Activated T-helper 1 cell treated with Interleukin-2 at 50 U/mL for 16 hours (primary cell): ENCODE measurements around the gene NCBP3.
"Not testable (repeated sequence)": the region's sequence is repeated elsewhere in the genome, so short reads cannot be mapped to it uniquely, and the experiment has no call there.

Experiments
- DNase-seq: peaks from one replicate; pipeline ENCODE4 v3.0.0-alpha.2; 2020; ENCODE audit warnings: low read depth

NCBP3 gene

DNA sequence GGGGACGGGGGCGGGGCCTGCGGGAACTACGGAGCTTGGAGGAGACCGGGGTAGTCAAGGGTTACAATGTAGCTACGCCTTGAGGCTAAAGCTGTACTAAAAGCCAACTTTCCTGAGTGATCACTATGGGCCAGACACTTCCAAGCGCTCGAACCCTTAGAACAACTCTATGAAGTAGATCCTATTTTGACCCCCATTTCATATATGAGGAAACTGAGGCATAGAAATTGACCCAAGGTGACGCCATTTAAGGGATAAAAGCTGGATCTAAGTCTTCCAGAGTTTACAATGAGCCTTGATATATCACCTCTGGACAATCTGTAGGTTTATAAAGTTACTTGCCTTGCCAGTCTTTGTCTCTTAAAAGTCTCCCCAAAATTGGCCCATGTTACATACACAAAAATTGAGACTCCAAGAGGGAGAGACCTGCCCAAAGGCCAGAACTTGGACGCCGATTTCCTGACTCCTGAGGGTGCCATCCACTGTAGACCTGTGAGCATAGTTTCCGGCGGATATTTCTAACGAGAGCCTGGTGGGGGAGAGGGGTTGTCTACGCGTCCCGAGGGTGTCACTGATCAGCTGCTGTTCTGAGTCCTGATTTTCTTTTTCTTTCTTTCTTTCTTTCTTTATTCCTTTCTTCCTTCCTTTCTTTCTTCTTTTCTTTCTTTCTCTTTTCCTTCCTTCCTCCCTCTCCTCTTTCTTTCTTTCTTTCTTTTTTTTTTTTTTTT, 555 bp upstream of the NCBP3 start:
- DNase-seq = no peak

DNA sequence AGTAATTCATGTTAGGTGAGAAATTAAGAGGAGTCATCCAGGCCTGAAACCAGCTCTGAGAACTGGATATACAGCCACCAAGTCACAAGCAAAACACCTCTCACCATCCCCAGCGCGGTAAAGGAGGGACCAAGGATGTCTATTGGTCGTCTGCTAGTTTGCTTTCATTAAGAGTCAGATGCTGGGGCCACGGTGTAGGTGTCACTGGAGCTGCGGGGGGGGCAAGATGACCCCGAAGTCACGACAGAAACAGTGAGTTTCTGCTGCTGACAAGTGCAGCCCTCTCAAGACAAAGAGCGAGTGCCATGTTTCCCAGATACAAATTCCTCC, 790 bp downstream of the NCBP3 start:
- DNase-seq = no peak

DNA sequence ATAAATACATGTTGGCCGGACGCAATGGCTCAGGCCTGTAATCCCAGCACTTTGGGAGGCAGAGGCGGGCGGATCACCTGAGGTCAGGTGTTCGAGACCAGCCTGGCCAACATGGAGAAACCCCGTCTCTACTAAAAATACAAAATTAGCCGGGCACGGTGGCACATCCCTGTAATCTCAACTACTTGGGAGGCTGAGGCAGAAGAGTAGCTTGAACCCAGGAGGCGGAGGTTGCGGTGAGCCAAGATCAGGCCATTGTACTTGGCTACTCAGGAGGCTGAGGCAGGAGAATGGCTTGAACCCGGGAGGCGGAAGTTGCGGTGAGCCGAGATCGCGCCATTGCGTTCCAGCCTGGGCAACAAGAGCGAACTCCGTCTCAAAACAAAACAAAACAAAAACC, 1.5 kb downstream of the NCBP3 start:
- DNase-seq = not testable (repeated sequence)

DNA sequence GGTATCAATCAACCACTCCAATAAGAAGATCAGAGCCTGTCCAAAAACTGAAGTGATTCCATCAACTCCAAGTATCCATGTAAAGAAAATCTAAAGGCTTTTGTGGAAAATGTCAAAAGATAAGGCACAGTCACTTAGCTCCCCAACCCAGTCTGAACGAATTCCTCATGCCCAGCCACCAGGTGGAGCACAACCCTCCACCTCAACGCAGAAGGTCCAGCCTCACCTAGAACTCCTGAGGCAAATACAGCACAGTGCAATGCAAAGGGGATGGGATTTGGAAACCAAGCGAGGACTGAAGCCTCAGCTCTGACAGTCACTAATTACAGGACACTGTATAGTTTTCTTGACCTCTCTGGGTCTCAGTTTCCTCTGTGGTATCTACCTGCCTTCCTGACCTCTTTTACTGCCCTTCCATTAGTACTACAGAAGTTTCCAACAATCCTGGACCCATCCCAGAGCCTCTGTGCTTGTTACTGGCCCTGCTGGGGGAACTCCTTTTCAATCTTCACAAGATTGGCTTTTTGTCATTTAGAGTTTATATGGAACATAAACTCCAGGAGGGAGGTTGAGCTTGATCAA, 2.0 kb downstream of the NCBP3 start:
- peak; percentile 25 for DNase-seq

DNA sequence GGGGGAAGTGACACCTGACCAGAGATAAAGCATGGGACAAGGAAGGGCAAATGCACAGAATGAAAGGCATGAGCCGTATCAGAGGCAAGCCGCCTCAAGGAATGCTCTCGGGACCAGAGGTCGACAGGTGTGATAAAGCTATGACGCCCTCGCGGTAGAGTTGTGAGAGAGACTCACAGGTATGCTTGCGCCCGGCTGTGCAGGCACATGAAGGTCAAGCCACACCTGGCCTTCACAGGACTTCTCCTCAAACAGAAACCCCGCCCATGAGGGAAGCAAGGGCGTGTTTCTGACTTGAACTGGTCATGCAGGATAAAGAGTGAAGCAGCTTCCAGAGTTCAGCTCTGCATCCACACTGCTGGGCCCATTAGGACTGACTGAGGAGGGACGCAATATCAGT, 7.8 kb downstream of the NCBP3 start:
- no peak for DNase-seq

DNA sequence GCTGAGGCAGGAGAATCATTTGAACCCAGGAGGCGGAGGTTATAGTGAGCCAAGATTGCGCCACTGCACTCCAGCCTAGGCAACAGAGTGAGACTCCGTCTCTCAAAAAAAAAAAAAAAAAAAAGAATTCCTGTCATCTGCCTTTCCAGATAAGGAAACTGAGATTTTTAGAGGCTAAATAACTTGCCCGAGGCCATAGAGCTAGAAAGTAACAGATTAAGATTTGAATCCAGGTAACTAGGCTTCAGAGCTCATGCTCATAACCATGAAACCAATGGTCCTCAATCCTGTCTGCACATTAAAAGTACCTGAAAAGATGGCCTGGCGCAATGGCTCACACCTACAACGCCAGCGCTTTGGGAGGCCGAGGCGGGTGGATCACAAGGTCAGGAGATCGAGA, 9.5 kb downstream of the NCBP3 start:
- DNase-seq = no peak

DNA sequence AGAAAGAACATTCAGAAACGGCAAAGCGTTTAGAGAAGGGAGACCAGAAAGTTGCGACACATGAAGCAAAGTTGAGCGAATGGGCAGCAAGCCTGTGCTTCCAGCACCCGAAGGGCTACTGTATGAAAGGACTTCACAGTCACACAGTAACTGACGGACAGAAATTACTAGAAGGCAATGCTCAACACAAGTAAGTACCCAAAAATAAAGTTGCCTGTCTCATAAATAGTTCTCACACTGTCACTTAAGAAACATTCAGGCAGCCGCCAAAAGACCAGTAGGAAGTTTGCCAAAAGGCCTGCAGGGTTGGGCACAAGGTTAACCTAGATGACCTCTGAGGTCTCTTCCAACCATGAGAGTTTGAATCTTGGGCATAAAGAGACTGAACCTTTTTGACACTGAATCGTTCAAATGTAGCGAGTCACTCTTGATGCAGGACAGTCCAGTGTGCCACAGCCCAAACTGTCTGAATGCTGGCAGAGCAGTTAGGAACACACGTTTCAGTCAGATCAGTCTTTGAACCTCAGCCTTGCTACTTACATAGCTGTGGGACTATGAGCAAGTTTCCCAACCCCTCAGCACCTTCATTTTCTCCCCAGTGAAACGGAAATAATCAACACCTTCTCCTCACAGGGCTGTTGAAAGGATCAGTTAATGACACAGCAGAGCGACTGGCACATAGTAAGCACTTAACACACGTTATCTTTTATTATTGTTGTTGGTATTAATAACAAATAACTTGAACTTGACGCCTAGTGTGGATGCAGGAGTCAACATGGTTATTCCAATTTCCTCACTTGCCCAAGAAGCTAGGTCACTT, 10.4 kb downstream of the NCBP3 start:
- no peak for DNase-seq

DNA sequence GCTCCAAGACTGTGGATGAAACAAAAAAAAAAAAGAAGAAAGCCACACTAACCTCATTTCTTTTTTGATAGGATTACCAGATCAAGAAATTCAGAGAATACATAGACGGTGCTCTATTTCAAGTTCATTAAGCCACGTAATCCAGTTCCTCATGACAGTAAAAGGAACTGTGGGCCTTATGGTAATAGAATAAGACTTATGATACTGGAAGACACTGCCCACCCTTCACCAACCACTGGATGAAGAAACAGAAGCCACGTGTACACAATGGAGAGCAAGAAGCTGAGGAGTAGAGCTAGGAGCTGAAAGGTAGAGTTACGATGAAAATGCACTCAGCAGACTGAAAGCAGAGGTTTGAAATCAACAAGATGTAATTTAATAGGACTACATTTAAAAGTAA, 11.2 kb downstream of the NCBP3 start:
- no peak for DNase-seq

DNA sequence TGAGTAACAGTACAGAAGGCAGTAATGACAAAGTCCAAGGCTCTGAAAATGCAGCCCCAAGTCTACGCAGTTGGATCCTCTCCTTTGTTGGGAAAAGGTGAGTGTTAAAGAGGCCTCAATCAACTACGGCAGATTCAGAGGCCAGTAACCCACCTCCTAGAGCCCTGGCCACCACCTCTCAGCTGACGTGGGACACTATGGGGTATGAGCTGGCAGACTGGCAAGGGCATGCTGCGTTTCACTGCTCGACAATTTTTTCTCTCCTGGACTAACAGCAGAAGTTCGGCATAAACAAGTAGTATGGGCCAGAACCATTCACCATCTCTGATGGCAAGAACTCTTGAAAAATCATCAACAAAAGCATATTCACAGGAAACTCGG, 17.2 kb downstream of the NCBP3 start:
- DNase-seq = no peak

DNA sequence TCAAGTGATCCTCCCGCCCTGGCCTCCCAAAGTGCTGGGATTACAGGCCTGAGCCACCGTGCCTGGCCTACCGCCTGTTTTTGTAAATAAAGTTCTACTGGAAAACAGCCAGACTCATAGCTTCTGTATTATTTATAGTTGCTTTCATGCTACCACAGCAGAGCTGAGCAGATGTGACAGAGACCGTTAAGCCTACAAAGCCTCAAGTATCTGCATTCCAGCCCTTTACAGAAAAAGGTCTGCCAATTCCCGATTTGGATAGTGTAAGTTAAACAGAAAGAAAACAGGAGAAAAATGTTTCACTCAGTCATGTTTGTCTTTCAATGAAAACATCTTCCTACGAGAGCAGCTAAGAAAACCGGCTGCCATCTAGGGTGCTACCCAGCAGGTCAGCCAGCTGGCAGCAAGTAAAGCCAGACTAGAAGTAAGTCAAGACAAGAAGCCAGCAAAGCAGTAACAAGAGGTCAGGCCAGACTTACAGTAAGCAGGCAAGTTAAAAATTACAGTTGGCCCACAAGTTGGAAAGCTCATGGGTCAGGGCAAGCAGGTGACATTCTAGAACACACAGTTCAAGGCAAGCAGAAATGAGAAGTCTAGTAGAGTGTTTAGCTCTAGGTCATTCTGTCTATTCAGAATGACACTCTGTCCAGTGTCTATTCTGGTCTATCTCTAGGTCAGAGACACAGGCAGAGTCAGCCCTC, 17.7 kb downstream of the NCBP3 start:
- no peak for DNase-seq

DNA sequence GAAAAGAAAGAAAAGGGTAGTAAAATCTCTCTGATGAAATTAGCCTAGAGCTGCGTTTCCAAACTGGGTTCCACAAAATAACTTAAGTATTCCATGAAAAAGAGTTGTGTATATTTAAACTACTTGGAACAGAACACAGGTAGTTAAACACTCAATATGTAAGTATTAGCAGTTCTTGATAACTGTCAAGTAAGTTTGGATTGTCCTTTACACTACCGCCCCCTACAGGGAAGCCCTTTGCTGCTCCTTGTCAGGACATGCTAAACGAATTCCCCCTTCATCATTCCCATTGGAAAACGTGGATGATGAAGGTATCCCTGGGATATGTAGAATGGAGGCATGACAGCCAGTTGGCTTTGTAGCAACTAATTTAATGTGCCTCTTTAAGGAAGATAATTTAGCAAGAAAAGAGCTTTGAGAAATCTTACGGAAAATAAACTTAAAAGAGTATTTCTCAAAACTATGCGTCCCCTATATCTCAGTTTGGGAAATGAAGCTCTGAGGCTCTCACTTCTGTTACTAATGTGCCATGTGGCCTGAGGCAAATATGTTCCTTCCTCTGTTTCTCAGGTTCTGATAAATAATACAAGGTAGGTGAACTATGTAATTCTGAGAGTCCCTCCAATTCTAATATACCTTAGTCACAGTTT, 18.8 kb downstream of the NCBP3 start:
- no peak for DNase-seq

DNA sequence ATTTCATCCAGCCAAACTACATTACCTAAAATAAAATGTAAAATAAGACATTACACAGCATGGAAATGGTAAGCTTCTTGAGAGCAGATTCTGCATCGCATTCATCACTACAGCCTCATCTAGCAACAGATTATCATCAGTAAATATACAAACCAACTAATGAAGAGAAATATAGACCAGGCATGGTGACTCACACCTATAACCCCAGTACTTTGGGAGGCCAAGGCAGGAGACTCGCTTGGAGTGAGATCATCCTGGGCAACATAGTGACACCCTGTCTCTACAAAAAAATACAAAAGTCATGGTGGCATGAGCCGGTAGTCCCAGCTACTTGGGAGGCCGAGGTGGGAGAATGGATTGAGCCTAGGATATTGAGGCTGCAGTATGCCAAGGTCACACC, 19.9 kb downstream of the NCBP3 start:
- no peak for DNase-seq

DNA sequence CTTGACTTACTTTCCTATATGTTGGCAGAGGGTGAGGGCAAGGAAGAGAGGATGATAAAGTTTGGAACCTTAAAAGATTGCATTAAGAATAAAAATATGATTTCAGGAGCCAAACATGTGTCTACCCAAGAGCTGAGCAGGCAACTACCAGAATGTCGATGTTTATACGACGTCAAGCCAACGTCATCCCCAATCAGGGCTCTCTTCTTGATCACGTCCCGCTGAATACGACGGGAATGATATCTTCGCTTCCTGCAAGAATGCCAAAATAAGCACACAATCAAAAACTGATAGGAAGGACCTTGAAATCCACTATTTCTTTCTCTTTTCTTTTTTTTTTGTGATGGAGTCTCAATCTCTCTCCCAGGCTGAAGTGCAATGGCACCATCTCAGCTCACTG, 24.9 kb downstream of the NCBP3 start:
- no peak for DNase-seq

DNA sequence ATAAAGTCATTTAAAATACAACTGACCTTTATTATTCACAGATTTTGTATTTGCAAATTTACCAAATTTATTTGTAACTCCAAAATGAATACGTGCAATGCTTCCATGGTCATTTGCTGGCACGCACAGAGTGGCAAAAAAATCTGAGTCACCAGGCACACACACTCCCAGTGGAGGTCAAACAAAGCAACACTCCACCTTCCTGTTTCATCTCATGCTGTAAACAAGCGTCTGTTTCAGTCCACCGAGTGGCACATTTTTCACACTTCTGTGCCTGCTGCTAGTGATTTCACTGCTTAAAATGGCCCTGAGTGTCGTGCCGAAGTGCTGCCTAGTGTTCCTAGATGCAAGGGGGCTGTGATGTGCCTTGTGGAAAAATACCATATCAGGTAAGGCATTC, 27.3 kb downstream of the NCBP3 start:
- DNase-seq = no peak

DNA sequence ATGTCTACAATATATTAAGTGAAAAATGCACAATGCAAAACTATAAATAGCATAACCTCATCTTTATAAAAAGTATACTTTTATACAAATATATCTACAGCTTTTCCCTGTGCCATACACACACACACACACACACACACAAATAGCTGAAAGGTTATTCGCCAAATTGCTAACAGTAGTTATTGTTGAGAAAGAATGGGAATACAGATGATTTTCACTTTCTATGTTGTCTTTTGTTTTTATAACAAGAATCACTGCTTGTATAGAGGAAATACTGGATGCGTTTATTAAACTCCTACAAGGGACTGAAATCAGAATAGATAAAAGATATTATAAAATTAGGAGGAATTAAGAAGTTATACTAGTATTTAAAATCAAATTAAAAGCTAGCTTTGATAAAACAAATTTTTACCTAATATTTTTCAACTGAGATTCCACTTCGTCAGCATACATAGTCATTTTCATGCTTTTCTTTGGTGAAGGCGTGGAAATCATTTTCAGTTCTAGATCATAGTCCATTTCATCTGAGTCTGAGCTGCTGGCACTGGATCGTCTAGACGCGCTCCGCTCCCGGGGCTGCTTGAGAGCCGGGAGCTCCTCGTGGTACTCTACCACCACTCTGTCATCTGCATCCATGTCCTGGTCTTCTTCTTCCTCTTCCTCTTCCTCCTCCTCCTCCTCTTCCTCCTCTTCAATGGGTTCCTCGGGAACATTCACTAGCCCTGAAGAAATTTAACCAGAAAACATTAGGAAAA, 28.0 kb downstream of the NCBP3 start:
- no peak for DNase-seq

DNA sequence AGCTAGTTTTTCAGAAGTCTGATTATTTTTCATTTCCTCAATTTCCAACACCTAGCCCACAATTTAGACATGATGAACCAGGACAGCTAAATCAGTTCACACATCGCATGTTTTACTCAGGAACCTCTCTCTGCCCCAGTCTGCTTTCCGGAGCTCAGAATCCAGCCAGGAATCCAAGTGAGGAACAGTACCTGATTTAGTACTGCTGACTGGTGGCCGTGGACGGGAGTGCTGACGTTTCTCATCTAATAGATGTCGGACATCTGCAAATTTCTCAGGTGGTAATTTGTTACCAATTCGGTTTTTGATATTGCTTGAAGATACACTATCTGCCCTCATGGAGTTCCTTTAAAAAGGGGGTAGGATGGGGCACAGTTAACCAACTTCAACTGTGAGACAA, 30.1 kb downstream of the NCBP3 start:
- DNase-seq = no peak

DNA sequence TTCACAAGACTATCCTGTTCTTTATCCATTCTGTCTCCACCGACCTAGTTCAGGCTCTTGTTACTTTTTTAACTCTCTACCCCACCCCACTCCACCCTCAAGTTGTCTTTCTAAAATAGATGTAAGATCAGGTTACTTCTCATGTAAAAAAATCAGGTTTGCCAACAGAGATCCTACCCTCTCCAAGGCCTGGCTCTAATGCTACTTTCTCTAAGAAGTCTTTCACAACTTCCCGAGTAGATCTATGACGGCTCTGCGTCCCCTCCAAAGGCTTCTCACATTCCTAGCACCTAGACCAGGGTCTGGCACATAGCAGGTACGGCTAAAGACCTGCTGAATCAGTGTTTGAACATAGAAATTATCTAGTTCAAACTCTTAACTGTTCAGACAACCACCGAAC, 30.9 kb downstream of the NCBP3 start:
- no peak for DNase-seq

DNA sequence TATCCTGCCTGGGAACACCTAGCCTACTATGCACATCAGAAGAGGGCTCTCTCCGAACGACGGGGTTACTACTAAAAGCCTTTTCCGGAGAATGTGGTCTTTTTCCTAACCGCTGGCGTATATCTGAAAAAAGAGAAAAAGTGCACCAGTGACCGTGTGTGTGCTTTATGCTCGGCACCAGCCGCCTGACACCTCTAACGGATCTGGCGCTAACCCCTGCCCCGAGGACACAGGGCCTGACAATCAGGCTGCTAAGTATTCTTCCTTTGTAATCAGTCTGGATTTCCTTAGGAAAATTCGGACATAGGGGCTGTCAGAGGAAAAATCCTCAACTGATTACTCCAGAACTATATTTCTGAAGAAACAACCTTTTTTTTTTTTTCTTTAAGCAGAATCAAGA, 31.7 kb downstream of the NCBP3 start:
- no peak for DNase-seq

DNA sequence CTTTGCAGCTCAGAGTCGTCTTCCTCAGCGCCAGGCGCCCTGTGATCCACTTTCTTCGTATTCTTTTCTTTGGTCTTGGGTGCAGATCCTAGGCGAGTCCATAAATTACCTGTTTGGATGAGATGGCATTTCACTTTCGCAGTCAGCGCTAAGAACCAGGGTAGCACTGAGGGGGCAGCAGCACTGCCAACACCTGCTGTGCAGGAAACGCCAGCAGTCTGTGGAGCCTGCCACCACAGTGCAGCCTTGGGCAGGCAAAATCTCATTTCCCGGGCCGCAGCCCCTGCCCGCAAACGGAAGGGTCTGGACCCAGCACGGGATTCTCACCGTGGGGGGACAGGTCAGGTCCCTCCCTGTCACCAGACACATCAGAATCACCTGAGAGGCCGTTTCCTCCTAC, 32.9 kb downstream of the NCBP3 start:
- no peak for DNase-seq

DNA sequence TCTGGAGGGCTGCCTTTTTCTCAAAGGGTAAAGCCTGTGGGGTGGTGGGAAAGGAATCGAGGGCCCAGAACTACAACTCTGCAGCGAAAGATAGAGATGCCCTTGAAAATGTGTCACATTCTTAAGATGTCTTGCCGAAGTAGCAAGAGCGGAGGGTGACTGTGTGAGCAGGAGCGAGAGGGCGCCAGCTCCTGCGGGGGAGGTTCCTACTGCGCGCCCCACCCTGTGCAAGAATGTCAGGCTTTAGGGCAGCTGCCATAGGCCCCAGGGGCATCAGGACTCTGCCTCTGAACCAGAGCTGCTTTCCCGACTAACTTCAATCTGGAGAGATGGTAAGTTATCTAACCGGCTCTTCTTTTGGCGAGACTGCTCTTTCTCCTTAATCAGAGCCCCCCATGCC, 33.3 kb downstream of the NCBP3 start:
- DNase-seq = no peak

DNA sequence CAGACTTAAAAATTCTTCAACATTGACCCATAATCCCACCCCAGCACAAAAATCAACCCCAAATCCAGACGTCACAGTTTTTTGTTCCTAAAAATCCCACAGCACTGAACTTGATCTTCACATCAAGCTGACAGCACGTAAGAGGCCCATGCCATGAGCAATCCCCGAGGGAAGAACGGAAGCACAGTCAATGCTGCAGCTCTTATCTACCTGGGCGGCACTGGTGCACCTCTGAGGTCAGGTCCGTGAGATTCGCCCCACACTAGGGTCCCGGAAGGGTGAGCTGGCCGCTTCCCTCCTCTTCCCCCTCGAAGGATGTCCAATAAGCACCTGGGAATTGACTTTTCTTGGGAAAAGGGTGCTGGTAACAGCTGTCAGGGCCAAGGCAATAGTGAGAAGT, 33.8 kb downstream of the NCBP3 start:
- no peak for DNase-seq

DNA sequence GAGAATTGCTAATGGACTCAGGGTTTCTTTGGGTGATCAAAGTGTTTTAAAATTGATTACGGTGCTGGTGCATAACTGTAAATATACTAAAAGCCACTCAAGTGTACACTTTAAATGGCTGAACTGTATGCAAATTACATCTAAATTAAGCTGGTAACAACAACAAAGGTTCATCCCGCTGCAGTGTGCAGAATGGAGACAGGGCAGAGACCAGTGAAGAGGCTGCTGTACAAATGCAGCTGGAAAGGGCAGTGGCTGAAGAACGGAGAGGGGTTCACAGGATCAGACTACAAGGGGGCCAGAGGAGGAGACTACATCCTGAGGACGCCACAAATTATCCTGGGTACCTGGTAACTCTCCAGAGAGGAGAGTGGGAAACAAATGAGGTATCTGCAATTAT, 36.0 kb downstream of the NCBP3 start:
- no peak for DNase-seq
